ENCODE data around the gene TMEM63A.

The TMEM63A gene

DNA sequence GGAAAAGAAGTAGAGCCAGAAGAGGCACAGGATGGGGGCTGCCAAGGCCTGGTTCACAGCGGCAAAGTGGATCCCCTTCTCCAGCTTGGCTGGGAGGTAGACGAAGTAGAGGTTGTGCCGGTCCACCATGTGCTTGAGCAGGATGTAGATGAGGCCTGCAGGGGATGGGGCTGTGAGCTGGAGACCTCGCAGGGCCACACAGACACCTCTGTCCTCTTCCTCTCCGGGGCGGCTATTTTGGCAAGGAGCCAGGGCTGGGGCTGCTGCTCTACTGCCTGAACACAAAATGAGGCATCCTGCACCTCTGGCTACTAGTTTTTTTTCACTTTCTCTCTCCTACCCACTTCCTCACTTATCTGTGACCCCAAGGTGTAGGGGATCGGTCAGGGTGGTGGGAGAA is 32.3 kb downstream of the TMEM63A start:
- peaks cover 6% of the 10 kb centered on the region for H3K27me3 Mint-ChIP-seq (ENCODE audit: low read depth, poor library complexity)
- H3K4me1 Mint-ChIP-seq, result peaks cover 48% of the 10 kb centered on the region
- TF ChIP-seq, protein P1, sequence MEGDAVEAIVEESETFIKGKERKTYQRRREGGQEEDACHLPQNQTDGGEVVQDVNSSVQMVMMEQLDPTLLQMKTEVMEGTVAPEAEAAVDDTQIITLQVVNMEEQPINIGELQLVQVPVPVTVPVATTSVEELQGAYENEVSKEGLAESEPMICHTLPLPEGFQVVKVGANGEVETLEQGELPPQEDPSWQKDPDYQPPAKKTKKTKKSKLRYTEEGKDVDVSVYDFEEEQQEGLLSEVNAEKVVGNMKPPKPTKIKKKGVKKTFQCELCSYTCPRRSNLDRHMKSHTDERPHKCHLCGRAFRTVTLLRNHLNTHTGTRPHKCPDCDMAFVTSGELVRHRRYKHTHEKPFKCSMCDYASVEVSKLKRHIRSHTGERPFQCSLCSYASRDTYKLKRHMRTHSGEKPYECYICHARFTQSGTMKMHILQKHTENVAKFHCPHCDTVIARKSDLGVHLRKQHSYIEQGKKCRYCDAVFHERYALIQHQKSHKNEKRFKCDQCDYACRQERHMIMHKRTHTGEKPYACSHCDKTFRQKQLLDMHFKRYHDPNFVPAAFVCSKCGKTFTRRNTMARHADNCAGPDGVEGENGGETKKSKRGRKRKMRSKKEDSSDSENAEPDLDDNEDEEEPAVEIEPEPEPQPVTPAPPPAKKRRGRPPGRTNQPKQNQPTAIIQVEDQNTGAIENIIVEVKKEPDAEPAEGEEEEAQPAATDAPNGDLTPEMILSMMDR (IDR thresholded peaks at IDR 0.05), result no peak
- H3K4me3 Mint-ChIP-seq, result no peak overlapping the region
- no peak for DNase-seq
- H3K9me3 Mint-ChIP-seq, result peaks cover 26% of the 10 kb centered on the region
- peaks cover 53% of the 10 kb centered on the region for H3K36me3 Mint-ChIP-seq (ENCODE audit: low read depth)
- H3K27ac Mint-ChIP-seq, result no peak overlapping the region

DNA sequence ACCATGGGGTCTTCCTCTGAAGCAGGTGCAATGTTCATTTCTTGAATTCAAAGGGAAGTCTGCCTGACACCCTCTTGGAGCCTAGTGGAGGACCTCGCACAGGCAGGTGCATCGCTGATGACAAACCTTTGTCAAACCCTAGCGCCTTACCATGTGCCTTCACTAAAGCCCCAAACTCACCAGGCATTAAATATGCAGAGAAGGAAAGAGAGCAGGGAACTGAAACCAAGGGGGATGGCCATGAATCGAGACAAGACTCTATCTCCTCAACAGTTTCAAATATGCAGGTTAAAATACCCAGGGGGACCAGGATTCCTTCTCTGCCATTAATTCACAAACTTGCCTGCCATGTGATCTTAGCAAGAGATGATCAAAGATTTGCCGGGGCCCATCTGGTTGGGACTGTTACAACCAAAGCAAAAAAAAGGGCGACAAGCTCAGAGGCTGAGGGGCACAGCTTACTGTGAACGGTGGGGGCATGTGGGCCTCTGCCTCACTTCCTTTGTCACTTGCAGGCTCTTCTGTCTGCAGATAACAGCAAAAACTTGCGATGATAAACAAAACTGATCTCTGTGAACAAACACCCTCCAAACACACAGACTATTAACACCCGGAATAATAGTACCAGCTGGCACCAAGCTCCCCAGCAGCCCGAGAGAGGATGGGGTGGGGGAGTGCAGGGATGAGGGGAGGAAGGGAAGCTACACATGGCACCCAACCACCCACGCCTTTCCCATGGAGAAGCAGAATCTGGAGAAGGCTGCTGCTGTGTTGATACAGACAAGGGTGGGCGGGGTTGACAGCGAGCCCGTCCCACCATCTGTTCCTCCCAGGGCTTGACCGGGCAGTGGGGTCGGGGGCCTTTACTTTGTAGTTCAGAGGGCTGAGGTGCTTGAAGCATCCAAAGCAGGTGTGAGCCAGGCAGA is 33.9 kb downstream of the TMEM63A start:
- Mint-ChIP-seq H3K27ac (peak overlapping the region; percentile 50), H3K36me3 (ENCODE audit: low read depth) (peaks cover 47% of the 10 kb centered on the region), H3K4me1 (peaks cover 62% of the 10 kb centered on the region), H3K4me3 (peak overlapping the region; percentile 56), H3K27me3 (ENCODE audit: low read depth, poor library complexity) (peaks cover 8% of the 10 kb centered on the region), H3K9me3 (peaks cover 26% of the 10 kb centered on the region)
- TF ChIP-seq, protein P1 (IDR thresholded peaks at IDR 0.05), result no peak
- peak; percentile 55 for DNase-seq

DNA sequence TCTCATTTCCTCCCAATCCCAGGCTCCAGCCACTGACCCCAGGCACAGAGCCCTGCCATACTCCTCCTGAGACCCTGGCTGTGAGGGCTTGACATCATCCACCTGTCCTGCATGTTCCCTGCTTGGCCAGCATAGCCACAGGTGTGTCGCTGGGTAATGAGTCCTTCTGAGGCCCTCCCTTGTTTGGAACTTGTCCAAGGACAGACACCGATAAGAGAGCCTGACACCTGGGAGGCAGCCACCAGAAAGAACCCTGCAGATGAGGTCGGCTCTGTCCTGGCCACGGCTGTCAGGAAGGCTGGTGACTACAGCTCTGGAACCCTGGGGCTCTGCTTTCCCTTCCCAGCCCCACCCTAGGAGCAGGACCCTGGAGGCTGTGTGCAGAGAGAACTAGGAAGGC is 34.6 kb downstream of the TMEM63A start:
- TF ChIP-seq, protein P1 (IDR thresholded peaks at IDR 0.05), result no peak
- peaks cover 45% of the 10 kb centered on the region for H3K36me3 Mint-ChIP-seq (ENCODE audit: low read depth)
- H3K27ac Mint-ChIP-seq, result peak overlapping the region; percentile 50
- peaks cover 8% of the 10 kb centered on the region for H3K27me3 Mint-ChIP-seq (ENCODE audit: low read depth, poor library complexity)
- no peak for DNase-seq
- peaks cover 69% of the 10 kb centered on the region for H3K4me1 Mint-ChIP-seq
- peaks cover 26% of the 10 kb centered on the region for H3K9me3 Mint-ChIP-seq
- H3K4me3 Mint-ChIP-seq, result no peak overlapping the region

DNA sequence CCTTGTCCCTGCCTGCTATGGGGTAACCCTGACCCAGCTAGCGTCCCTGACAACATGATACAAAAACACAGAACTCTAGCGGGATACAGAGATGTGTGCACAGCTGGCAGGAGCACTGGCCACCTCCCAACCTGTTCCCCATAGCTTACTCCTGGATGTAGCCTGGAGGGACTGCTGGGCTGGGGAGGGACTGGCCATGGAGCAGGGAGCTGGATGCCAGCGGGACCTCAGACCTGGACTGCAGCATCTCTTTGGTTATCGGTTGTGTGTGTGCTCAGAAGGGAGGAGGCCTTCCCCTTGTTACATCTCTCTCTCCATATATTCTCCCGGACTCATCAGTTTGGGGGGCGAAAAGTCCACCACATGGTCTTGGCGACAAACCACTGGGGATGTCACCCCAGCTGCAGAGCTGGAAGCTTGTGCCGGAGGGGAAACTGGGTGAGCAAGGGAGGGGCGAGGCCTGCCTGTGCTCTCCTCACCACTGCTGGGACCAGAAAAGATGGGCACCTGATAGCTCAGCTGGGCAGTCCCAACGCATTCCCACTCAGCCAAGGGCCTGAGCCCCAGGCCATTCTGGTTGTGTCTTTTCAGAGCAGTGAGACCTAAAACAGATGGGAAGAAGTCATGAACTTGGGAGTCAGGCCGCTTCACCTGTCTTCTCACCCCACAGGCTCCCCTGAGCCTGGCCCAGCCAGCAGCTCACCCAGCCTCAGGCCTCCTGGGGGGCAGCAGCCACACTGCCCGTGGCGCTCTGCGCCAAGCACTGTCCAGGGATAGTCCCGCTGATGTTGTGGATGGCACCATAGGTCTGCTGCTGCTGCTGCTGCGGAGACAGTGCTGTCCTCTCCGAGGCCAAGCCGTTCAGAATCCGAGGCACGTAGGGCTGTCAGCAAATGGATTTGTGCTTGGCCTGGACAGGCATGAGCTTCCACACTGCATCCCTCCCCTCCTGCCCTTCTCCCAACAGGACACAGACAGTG is 35.6 kb downstream of the TMEM63A start:
- H3K4me1 Mint-ChIP-seq, result peaks cover 68% of the 10 kb centered on the region
- peaks cover 35% of the 10 kb centered on the region for H3K36me3 Mint-ChIP-seq (ENCODE audit: low read depth)
- no peak for DNase-seq
- peaks cover 2% of the 10 kb centered on the region for H3K27me3 Mint-ChIP-seq (ENCODE audit: low read depth, poor library complexity)
- TF ChIP-seq, protein P1 (IDR thresholded peaks at IDR 0.05), result no peak
- no peak overlapping the region for H3K4me3 Mint-ChIP-seq
- H3K9me3 Mint-ChIP-seq, result peaks cover 22% of the 10 kb centered on the region
- peak overlapping the region; percentile 29 for H3K27ac Mint-ChIP-seq

DNA sequence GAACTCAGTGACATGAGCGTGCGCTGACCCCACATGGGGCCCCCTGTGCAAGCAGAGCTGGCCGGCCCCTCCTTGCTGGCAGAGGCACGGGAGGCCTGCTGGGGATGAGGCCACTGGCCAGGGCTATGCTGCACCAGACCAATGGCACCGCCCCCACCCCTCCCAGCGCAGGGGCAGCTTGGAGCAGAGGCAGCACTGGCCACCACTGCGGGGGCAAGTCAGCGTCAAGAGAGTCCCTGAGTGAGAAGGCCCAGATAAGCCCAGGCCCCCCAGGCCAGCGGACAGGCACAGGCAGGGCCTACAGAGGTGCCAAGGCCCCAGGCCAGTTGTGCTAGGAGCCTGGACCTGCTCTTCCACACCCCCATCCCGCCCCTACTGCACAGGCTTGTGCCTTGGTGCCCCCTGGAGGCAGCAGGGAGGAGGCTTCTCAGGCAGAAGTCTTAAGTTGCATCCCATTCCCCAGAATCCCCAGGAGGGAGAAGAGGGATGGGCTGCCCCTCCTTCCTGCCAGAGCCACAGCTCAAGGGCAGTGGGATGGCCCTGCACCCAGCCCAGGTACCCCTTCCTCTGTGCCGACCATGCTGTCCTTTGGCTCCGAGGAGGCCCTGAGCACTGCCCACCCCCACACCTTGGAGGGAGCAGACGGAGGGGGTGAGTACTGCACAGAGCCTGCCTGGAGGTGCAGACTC is 36.5 kb downstream of the TMEM63A start:
- peaks cover 30% of the 10 kb centered on the region for H3K36me3 Mint-ChIP-seq (ENCODE audit: low read depth)
- H3K27me3 Mint-ChIP-seq (ENCODE audit: low read depth, poor library complexity), result peaks cover 2% of the 10 kb centered on the region
- peaks cover 68% of the 10 kb centered on the region for H3K4me1 Mint-ChIP-seq
- H3K27ac Mint-ChIP-seq, result no peak overlapping the region
- DNase-seq, result peak; percentile 74
- H3K9me3 Mint-ChIP-seq, result peaks cover 13% of the 10 kb centered on the region
- H3K4me3 Mint-ChIP-seq, result no peak overlapping the region
- TF ChIP-seq, protein P1 (IDR thresholded peaks at IDR 0.05), result peak; percentile 60
